LoVo (cell line): Measurements from ENCODE around the gene PAQR7.

Source experiments
- DNase-seq: peaks from one replicate; pipeline ENCODE4 v3.0.0-alpha.2; 2016; ENCODE audit warnings: low spot score

The PAQR7 gene

DNA sequence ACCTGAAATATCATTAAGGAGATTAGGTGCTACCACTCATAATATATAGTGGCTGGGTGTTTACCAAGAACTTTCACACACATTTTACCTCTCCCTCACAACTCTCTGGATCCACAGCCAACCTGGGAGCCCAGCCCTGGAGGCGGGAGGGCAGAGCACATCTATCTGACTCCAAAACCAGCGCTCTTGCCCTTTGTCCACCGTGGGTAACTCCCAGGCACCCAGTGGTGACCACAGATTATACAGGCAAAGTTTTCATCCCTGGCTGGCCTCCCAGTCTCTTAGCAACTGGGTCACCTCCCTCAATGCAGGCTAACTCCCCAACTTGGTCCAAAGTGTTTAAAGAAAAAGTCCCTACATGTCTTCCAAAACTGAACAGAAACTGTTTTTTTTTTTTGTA lies 2.4 kb downstream of the PAQR7 start:
- no peak for DNase-seq

- DNase-seq, result no peak
These were observed 2.8 kb downstream of the PAQR7 start for GRCh38 chr1:25872713-25873112.

GRCh38 chr1:25871704-25872494 lies 3.6 kb downstream of the PAQR7 start:
- DNase-seq, result no peak

DNA sequence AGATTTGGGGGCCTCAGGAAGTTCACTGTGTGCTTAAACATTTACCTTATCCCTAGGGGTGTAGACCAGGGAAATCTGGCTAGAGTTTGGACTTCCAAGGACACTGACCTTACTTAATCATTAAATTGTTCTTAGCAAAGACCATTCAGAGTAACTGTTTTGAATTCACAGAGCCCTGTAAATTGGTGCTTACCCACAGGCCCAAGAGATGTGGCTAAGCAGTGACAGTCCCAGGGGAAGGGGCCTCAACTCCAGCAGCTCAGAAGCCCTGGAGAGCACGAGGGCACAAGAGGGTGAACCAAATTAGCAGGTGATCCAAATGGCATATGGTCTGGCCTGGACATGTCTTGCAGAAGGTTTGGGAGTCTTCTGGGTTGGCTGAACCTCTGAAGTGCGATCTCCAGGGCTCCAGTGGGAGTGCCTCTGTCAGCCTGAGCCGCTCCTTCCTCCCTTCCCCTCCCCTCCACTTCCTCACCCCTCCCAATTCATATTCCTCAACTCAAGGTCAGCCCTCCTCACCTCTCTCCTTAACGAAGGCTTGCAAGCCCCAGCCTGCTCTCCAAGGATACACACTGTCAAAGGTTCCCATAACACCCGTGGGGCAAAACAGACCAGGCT lies 4.3 kb downstream of the PAQR7 start:
- no peak for DNase-seq

- no peak for DNase-seq
These were observed 4.9 kb downstream of the PAQR7 start for GRCh38 chr1:25870614-25871013.

DNA sequence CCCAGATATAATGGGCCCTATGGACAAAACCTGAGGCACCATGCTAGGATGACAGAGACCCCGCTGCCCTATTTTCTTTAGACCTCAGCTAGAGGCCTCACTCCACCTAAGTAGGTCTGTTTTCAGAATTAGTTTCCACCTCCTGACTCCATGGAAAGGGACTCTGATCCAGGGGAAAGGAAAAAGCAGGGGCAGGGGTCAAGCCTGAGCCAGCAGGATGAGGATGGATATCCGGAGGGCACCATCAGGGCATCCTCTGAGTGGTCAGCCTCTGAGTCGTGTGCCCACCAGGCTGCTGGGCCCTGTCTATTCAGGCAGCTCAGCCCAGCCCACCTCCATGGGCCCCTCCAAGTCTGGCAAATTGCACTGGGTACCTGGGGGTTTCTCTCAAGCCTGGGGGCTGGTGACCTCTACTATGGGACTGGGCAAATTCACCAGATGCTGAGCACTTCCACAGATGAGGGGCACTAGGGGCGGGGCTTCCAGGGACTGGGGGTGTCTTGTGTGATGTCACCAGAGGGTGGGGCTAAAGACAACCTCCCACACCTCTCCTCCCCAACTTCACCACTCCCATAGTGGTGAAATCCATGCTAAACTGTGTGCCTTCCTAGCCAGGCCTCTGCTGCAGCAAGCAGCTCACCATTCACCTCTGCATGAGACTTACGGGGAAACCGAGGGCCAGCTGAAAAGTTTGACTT lies 5.5 kb downstream of the PAQR7 start:
- DNase-seq, result no peak

DNA sequence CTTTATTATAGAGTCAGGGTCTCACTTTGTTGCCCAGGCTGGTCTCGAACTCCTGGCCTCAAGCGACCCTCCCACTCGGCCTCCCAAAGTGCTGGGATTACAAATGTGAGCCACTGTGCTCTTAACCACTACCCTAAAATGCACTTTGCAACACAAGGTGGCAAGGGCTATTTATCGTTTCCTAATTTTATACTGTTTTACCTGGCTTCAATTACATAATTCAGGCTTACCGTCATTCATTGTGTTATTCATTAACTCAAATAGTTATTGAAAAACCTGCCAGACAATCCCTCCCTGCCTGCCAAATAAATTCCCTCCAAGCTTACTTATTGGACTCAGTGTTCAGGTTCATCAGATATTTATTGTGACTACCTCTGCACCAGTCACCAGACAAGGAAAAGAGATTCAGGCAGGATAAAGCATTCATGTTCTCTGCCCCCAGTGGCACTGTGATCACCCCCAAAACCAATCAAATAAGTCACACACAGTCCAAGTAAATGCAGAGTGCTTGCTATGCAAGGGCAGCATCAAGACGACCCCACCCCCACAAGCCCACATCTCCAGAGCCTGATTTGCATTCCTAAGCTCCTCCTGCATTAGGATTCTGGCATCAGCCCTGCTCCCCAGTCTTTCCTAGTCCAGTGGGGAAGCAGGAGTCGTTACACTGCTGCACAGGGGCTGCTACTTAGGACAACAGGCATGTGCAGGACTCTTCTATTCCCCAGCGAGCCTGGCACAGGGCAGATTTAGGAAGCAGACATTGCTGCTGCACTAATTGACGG lies 8.1 kb downstream of the PAQR7 start:
- DNase-seq, result no peak

GRCh38 chr1:25866288-25866687 lies 9.2 kb downstream of the PAQR7 start:
- DNase-seq, result no peak

GRCh38 chr1:25864434-25864833 lies 11.1 kb downstream of the PAQR7 start:
- no peak for DNase-seq

- DNase-seq, result no peak
These were observed 11.8 kb downstream of the PAQR7 start for GRCh38 chr1:25863486-25864262.

DNA sequence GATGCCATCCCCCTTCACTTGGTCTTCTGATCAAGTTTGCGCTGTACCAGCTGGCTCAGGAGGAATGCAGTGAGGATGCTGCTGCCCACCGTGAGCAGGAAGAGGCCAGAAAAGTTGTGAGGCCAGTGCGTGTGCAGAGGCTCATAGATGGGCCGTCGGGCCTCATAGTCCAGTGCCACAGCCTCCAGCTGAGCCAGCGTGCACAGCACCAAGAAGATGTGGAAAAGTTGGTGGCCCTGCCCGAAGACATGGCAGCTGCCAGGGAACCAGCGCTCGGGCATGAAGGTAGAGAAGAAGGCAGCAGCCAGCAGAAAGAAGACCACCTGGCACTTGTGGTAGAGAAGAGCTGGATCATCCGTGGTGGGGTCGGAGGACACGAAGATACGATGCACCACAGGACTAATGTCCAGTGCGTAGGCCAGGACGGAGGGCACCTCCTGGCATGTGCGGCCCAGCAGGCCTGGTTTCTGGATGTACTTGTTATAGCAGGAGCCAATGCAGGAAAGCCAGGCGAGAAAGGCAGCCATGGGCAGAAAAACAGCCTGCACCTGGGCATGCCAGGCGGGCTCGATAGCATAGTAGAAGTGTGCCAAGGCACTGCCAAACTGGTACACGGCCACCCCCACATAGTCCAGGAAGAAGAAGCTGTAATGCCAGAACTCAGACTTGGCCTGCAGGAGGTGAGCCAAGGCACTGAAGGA lies 12.6 kb downstream of the PAQR7 start:
- no peak for DNase-seq

DNA sequence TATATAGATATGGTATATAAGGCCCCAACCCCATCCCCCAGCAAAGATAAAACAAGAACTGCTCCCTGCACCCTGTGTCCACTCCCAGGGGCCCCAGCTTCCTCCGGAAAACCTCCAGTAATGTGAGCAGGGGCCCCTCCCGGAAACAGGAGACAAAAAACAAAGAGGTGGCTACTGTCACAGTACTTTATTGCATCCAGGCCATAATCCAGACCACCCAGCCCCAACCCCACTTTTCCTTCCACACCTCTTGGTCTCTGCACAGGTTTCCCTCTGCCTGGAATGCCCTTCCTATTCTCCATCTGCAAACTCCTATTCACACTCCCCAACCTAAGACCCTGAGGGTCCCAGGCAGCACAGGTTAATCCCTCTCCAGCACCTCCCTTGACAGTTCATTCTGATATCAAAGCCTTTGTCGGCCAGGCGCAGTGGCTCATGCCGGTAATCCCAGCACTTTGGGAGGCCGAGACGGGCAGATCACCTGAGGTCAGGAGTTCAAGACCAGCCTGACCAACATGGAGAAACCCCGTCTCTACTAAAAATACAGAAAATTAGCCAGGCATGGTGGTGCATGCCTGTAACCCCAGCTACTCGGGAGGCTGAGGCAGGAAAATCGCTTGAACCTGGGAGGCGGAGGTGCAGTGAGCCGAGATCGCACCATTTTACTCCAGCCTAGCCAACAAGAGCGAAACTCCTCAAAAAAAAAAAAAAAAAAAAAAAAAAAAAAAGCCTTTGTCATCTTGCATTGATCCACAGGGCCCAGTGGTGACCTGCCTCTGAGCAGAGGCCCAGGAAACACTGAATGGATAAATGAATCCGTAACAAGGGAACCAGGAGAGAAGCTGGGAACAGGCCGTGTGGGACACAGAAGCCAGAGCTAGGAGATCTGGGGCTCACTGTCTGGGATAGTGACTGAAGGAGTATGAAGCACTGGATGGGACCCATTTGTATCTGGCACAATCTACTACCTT lies 13.9 kb downstream of the PAQR7 start:
- DNase-seq, result no peak

DNA sequence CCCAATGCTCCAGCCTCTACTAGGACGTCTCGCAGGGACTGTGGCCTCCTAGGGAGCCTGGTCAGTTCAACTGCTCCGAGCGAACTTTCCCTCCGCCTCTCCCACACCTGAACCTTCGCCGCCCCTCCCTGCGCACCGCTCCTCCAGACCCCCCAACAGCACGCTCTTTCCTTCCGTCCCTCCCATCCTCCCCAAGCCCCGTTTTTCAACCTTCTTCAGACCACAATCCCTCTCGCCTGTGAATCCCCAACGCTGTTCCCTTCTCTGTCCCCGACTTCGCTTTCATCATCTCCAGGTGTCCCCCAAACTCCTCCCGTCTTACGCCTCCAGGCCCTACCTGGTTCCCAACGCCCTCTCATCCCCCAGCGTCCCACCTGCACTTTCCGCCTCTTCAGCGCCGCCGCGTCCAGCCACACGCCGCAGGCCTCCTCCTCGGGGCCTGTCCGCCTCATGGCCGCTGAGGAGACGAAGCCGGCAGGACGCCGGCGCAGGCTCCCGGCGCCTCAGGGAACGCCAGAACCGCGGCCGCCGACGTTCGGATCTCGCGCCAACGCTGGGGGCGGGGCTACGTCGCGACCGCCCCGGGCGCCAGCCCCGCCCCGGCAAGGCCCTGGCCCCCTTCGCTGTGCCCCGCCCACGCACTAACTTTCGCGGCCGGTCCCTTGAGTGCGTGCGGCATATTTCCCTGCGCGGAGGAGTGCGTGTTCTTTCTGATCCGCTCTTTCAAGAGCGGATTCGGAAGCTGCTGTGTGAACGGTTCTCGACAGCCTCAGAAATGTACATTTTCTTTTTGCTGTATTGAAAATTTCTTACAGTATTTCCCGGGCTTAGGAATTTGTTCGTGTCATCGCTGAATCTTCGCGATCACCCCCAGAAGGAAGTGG lies 16.4 kb downstream of the PAQR7 start, which contains the start of gene AUNIP:
TSS of gene AUNIP (minus strand) at position 552 of the 884 bp plus-strand sequence. CDS start at position 452, 100 bp downstream.
- peak; percentile 93 for DNase-seq

DNA sequence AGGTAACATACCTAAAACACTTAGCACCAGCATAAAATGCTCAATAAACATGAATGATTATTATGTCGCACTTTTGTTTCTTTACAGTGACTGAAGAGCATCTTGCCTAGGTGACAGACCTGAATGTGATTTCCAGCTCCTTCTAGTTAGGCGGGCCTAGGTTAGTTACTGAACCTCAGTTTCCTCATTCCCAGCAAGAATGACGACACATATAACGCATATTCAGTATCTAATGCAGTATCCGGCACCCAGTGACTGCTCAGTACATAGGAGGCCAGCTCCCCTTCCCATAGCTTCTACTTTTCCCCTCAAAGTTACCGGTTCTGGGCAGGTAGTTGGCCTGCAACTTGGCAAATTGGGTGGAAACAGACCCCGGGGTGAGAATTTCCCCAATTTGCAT lies 17.0 kb downstream of the PAQR7 start:
- DNase-seq, result peak; percentile 28

DNA sequence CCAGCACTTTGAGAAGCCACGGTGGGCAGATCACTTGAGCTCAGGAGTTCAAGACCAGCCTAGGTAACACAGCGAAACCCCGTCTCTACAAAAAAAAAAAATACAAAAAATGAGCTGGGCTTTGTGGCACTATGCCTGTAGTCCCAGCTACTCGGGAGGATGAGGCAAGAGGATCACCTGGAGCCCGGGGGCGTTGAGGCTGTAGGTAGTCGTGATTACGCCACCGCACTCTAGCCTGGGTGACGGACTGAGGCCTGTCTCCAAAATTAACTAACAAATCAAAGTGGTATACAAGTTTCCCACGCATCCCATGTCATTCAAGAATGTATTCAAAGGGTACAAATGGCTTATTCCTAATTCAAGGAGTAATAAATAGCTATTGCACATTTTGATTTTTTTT lies 18.7 kb downstream of the PAQR7 start:
- DNase-seq, result no peak

DNA sequence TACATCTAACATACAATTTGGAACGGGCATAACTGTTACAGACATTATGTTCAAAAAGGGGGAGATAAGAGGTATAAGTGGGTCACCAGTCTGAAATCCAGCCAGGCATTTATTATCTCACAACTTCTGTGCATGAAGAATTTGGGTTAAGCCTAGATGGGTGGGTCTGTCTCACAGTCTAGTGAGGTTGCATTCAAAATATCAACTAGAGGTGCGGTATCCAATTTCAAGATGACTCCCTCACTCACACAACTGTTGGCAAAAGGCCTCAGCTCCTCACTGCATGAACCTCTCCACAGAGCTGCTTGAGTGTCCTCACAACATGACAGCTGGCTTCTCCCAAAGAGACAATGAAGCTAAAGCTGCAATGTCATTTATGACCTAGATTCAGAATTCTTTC lies 21.0 kb downstream of the PAQR7 start:
- no peak for DNase-seq

DNA sequence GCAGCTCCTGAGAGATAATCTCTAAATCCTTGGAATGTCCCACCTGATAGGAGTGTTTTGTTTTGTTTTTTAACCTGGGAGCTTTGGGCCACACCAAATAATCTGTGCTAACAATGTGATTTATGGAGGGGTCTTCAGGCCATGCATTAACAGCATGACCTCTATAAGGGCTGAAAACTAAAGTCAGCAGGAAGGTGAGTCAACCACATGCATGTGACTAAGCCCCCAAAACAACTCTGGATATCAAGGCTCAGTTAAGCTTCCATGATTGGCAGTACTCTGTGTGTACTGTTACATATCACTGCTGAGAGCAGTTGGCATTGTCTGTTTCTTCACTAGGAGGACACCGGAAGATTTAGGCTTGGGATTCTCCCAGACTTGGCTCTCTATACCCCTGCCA lies 27.0 kb downstream of the PAQR7 start:
- DNase-seq, result no peak

DNA sequence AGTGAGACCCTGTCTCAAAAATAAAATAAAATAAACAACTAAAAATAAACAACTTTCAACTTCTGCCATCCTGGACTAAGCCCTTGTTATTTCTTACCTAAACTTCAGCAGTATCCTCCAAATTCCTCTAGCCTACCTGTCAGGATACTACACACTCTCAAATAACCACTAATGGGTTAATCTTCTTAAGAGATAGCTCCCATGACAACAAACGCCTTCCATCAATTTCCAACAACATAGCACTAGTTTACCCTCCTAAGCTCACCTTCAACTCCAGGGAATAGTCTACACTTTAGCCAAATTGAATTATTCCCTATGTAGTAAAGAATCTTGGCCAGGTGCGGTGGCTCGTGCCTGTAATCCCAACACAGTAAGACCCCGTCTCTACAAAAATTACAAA lies 27.6 kb downstream of the PAQR7 start:
- no peak for DNase-seq

- DNase-seq, result no peak
These were observed 29.8 kb downstream of the PAQR7 start for GRCh38 chr1:25845664-25846063.
